ENCODE measurements around the gene FAM241A.
"Not testable (repeated sequence)": the region's sequence is repeated elsewhere in the genome, so short reads cannot be mapped to it uniquely, and the experiment has no call there.

The FAM241A gene

GRCh38 chr4:112145326-112145789 lies at the start of gene FAM241A:
Gene FAM241A, plus strand, starts transcription at chr4:112145454. Its CDS starts 127 bp downstream, at chr4:112145581.
- peak; percentile 68 for DNase-seq

- no peak for DNase-seq
These were observed 46.3 kb upstream of the FAM241A start for GRCh38 chr4:112098841-112099530.

DNA sequence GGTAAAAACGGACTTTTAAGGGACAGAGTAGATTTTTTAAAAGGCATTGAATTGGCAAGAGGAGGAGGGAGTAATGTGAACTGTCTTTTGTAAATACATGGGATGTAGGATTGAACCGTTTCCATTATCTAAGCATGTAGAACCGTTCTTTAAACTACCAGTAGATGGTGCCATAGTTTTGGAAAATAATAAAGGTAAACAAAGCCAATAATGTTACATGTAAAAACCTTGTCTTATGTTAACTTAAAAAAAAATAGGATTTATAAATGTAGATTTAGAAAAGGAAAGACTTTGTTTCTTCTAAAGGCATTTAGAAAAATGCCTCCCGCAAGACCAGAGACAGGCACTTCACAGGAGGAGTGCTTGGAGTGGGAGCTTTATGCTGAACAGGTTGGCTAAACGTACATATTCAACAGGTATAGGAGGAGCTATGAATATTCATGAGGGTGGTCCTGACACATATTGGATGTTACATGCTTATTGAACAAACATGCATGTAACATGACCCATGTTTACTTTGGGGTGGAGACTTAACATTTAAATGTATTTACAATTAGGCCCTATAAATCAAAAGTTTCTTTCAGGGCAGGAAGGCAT lies 45.5 kb upstream of the FAM241A start:
- peak; percentile 46 for DNase-seq

DNA sequence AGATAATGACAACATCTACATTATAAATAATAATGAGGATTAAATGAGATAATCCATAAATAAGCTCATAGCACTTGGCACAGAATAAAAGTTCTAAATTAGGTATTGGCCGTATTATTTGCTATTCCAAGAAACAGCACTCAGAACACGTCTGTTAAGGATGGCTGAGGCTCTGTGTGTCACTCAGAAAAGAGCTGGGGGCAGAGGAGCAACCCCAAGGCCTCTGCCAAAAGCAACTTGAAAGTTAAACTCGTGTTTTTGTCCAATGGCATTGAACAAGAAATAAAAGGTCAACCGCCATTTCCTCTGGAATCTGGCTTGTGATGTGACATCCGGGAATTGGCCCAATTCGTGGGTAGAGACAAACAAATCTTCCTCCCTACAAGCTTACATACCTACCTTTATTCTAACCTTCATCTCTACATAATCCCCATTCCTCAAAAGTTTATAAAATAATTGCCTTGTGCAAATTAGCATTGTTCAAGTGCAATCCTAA lies 42.3 kb upstream of the FAM241A start:
- no peak for DNase-seq

- DNase-seq, result no peak
These were observed 39.9 kb upstream of the FAM241A start for GRCh38 chr4:112105201-112105969.

GRCh38 chr4:112109360-112110058 lies 35.7 kb upstream of the FAM241A start:
- DNase-seq, result no peak

DNA sequence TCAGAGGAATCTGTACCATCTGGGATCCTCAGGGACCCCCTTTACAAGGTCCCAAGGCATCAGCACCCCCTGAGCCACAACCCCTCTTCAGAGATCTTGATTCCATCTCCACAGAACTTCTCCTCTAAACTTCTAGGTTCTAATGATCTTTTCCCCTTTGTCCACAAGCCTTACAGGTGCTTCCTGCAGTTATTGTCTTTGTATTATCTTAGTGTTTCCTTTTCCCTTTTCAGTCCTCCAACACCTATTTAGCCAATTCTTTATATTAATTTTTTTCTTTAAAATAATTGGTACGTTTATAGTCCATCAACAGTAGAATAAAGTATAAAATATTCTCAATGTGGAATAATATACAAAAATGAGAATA lies 35.2 kb upstream of the FAM241A start:
- DNase-seq, result no peak

- no peak for DNase-seq
These were observed 33.9 kb upstream of the FAM241A start for GRCh38 chr4:112111306-112111705.

DNA sequence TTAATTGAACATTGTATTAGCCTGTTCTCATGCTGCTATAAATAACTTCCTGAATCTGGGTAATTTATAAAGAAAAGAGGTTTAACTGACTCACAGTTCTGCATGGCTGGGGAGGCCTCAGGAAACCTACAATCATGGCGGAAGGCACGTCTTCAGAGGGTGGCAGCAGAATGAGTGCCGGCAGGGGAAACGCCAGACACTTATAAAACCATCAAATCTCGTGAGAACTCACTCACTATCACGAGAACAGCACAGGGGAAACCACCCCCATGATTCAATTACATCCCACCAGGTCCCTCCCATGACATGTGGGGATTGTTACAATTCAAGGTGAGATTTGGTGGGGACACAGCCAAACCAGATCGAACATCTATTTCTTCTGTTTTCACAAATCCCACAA lies 33.2 kb upstream of the FAM241A start:
- not testable (repeated sequence) for DNase-seq

- DNase-seq, result no peak
These were observed 32.6 kb upstream of the FAM241A start for GRCh38 chr4:112112590-112113170.

DNA sequence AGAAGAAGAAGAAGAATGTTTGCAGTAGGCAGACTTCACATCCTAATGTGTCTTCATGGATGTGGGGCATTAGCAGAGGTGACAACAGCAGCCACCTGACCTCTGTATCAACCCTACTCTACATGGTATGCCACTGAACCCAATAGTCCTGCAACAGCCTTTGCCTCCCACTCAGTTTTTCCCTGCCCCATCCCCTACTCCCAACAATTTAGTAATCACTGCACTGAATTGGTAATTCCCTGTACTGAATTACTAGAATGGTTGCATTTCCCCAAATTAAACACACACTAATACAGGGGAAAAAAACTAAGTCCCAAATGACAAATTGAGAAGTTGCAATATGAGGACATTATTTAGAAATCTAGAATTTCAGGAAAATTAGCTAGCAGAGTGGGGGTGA lies 31.4 kb upstream of the FAM241A start:
- no peak for DNase-seq

DNA sequence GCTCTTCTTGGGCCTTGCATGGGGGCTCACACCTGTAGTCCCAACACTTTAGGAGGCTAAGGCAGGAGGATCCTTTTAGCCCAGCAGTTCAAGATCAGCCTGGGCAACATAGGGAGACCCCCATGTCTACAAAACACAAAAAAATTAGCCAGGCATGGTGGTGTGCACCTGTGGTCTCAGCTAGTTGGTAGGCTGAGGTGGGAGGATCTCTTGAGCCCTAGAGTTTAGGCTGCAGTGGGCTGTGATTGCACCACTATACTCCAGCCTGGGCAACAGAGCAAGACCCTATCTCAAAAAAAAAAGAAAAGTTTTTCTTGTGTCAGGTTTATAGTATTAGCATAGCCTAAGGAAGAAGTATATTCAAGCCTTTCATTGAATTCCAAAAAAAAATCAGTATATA lies 30.8 kb upstream of the FAM241A start:
- no peak for DNase-seq

- no peak for DNase-seq
These were observed 26.4 kb upstream of the FAM241A start for GRCh38 chr4:112118742-112119352.

DNA sequence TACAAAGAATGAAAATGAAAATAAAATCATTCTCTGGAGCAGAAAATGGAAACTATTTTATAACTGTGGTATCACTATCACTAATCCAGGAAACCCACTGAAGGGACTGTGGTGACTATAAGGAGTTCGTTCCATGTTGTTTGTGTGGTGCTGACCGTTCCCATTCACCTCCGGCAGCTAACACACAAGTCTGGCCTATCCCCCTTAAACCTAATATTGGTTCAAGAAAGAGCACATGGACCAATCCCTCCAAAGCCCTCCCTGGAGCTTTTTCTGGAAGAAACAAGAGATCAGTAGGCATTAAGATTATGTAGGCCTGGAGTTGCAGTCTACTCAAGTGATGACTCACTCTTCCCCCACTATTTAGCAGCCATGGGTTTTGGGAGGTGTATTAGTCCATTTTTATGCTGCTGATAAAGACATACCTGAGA lies 25.9 kb upstream of the FAM241A start:
- DNase-seq, result no peak

GRCh38 chr4:112120021-112120420 lies 25.2 kb upstream of the FAM241A start:
- DNase-seq, result no peak

GRCh38 chr4:112125416-112125815 lies 19.8 kb upstream of the FAM241A start:
- DNase-seq, result no peak

DNA sequence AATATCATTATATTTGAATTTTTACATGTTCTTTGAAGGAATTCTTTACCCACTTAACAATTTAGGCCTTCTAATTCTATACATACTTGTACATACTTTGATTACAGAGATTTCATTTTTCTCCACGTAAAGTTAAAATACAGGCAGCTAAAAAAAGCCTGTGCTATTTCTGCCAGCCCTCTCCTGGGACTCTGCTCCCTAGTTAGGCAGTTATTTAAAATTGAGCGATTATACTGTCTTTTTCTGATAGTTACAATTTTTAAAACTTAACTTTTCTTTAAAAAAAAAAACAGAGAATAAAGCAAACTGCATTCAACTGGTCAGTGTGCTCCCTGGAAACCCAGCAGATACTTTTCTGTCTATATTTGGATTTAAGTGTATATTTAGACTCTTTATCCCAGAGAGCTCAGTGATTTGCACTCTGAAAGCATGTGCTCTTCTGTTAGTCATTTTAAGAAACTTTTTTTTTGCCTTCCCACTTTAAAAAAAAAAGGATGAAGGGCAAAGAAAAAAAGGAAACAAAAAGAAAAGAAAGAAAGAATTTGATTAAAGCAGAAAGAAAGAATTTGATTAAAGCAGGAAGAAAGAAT lies 18.1 kb upstream of the FAM241A start:
- no peak for DNase-seq

DNA sequence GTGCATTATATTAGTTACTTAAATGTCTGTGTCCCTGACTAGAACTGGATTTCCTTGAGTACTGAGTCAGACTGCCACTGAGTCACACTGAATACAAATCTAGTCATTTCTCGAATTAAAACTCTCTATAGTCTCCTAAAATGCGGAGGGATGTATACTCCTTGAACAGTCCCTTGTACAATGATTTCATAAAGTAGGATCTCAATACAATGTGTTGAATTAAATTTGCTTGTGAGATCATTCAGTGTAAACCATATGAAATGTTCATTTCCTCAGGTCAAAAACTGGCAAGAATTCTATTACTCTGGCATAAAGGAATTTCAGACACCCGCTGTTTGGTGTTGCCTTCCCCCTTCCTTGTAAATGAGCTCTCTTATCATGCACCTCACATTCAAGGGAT lies 17.5 kb upstream of the FAM241A start:
- no peak for DNase-seq

- DNase-seq, result no peak
These were observed 16.8 kb upstream of the FAM241A start for GRCh38 chr4:112128452-112128851.

DNA sequence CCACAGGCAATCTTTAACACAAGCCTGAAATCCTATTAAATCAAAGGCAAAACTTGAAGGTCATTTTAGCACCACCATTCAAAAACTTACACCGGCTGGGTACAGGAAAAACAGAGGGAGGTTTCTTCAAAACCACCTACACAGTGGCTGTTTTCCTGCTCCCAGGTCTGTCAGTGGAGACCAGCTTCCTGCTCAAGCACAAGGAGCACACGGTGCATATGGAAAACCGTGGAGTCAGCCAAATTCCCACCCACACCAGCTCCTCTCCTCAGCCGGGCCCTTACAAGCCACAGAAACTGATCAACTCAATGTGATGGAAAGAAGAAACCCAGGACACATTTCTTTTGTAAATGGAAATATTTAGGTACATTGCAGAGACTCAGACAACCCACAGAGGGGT lies 14.3 kb upstream of the FAM241A start:
- no peak for DNase-seq

- no peak for DNase-seq
These were observed 8.7 kb upstream of the FAM241A start for GRCh38 chr4:112136551-112136950.

DNA sequence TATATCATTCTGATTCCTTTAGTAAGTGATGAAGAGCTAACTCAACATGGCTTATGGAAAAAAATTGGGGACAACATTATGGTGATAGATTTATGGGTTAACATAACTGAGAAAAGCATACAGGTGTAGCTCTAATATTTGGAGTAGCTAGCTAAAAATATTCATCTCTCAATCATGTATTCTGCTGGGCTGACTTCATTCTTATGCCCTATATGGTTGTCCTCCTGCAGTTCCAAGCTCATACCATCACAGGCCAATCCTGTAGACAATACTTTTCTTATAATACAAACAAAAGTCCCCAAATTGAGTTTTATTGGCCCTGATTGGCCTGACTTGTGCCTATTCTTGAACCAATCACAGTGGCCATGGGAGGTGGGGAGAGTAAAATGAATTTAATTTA lies 6.7 kb upstream of the FAM241A start:
- no peak for DNase-seq

Measured in NCI-H1105 treated with DMSO at 0.1 percent for 48 hours (cell line).